ENCODE results near the gene CDH12.
"Not testable (repeated sequence)": the region's sequence is repeated elsewhere in the genome, so short reads cannot be mapped to it uniquely, and the experiment has no call there.

The CDH12 gene

GRCh38 chr5:22139662-22140300, 713.4 kb downstream of the CDH12 start:
- DNase-seq, result not testable (repeated sequence)

- no peak for DNase-seq
Observed at GRCh38 chr5:22111320-22111719, 741.8 kb downstream of the CDH12 start.

GRCh38 chr5:22109315-22109714, 743.8 kb downstream of the CDH12 start:
- no peak for DNase-seq

- DNase-seq, result no peak
Observed at GRCh38 chr5:22108545-22108944, 744.6 kb downstream of the CDH12 start.

- no peak for DNase-seq
Observed at GRCh38 chr5:22102823-22103359, 750.3 kb downstream of the CDH12 start.

GRCh38 chr5:22088517-22088916, 764.6 kb downstream of the CDH12 start:
- no peak for DNase-seq

- DNase-seq, result no peak
Observed at GRCh38 chr5:22079566-22079965, 773.6 kb downstream of the CDH12 start.

- no peak for DNase-seq
Observed at GRCh38 chr5:22079002-22079401, 774.1 kb downstream of the CDH12 start.

GRCh38 chr5:22076586-22076985, 776.6 kb downstream of the CDH12 start:
- no peak for DNase-seq

GRCh38 chr5:22070186-22070728, 782.9 kb downstream of the CDH12 start:
- no peak for DNase-seq

- no peak for DNase-seq
Observed at GRCh38 chr5:22063717-22064116, 789.4 kb downstream of the CDH12 start.

- DNase-seq, result no peak
Observed at GRCh38 chr5:22058620-22059019, 794.5 kb downstream of the CDH12 start.

- no peak for DNase-seq
Observed at GRCh38 chr5:22057012-22057411, 796.1 kb downstream of the CDH12 start.

- no peak for DNase-seq
Observed at GRCh38 chr5:22056601-22057000, 796.5 kb downstream of the CDH12 start.

GRCh38 chr5:22053195-22053594, 799.9 kb downstream of the CDH12 start:
- no peak for DNase-seq

- no peak for DNase-seq
Observed at GRCh38 chr5:22051881-22052280, 801.3 kb downstream of the CDH12 start.

- DNase-seq, result no peak
Observed at GRCh38 chr5:22050931-22051330, 802.2 kb downstream of the CDH12 start.

- DNase-seq, result no peak
Observed at GRCh38 chr5:22044229-22044628, 808.9 kb downstream of the CDH12 start.

GRCh38 chr5:22036061-22036460, 817.1 kb downstream of the CDH12 start:
- no peak for DNase-seq

- DNase-seq, result no peak
Observed at GRCh38 chr5:22033066-22033465, 820.1 kb downstream of the CDH12 start.

GRCh38 chr5:22023784-22024183, 829.4 kb downstream of the CDH12 start:
- DNase-seq, result no peak

GRCh38 chr5:22012893-22013292, 840.3 kb downstream of the CDH12 start:
- not testable (repeated sequence) for DNase-seq

- not testable (repeated sequence) for DNase-seq
Observed at GRCh38 chr5:22010808-22011207, 842.3 kb downstream of the CDH12 start.

GRCh38 chr5:22001097-22001496, 852.0 kb downstream of the CDH12 start:
- DNase-seq, result not testable (repeated sequence)

Measured in fibroblast of skin of abdomen (primary cell).